ENCODE measurements around the gene PPP1R3F.

DNA sequence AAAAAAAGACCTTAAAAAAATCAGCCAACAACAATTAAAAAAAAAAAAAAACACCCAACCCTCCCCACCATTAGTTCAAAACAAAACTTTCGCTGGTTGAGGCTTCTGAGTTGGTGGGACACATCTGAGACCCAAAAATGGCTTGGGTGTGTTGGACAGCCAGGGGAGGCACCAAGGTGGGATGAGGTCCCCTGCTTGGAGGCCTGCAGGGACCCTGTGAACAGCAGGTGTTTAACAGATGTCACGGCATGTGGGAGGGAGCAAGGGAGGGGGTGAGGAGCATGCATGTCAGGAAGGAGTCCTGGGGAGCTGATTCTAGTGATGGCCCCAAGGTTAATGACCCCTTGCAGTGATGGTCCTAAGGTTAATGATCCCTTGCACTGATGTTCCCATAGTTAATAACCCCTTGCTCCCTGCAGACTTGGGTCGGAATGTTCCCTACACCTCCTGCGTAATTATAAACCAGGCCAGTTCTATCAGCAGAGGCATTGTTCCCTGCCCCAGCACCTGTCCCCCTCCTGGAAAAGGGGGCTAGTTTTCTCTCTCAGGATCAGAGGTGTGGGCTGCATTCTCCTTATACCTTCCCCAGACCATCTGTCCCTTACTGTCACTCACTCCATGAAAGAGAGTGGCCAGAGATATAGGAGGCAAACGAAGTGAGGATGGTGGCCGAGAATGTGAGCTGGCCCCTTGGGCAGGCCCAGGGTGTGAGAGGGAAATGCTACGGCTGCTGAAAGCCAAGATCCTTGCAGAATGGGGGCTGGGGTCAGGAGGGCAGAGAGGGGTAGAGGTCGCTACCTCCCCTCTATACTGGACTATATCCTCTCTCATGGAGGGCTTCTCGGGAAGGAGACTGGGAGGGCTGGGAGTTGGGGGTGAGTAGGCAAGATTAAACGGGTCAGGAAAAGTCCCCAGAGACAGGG, 2.8 kb upstream of the PPP1R3F start:
- TF ChIP-seq, protein P1, sequence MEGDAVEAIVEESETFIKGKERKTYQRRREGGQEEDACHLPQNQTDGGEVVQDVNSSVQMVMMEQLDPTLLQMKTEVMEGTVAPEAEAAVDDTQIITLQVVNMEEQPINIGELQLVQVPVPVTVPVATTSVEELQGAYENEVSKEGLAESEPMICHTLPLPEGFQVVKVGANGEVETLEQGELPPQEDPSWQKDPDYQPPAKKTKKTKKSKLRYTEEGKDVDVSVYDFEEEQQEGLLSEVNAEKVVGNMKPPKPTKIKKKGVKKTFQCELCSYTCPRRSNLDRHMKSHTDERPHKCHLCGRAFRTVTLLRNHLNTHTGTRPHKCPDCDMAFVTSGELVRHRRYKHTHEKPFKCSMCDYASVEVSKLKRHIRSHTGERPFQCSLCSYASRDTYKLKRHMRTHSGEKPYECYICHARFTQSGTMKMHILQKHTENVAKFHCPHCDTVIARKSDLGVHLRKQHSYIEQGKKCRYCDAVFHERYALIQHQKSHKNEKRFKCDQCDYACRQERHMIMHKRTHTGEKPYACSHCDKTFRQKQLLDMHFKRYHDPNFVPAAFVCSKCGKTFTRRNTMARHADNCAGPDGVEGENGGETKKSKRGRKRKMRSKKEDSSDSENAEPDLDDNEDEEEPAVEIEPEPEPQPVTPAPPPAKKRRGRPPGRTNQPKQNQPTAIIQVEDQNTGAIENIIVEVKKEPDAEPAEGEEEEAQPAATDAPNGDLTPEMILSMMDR (conservative IDR thresholded peaks at IDR 0.05), result no peak
- TF ChIP-seq ZFX (IDR thresholded peaks at IDR 0.05), result no peak
